H9 (cell line): ENCODE measurements around the gene PELI2. TPM values are rescaled to one million over a fixed set of nuclear protein-coding genes. Genes with fewer than 3 reads are reported as not detected.

Experiments used
- DNase-seq: peaks from one replicate; pipeline ENCODE4 v3.0.0-alpha.2; 2017
- H2AFZ ChIP-seq: one replicate; pipeline ENCODE4 v1.6.1; 2013; ENCODE audit warnings: mild to moderate bottlenecking, low read length, control low read depth, moderate library complexity
- H2AK5ac ChIP-seq: 2 replicates; pipeline ENCODE4 v1.6.1; 2013; ENCODE audit warnings: low read length, control low read depth, mixed read lengths; ENCODE audit not compliant: insufficient read length
- H2BK120ac ChIP-seq: one replicate; pipeline ENCODE4 v1.6.1; 2013; ENCODE audit warnings: low read depth, mild to moderate bottlenecking, low read length, control low read depth, inconsistent platforms; ENCODE audit not compliant: poor library complexity, severe bottlenecking
- H2BK12ac ChIP-seq: 2 replicates; pipeline ENCODE4 v1.6.1; 2013; ENCODE audit warnings: low read length, control low read depth, mixed read lengths, low read depth; ENCODE audit not compliant: insufficient read length
- H2BK15ac ChIP-seq: 2 replicates; pipeline ENCODE4 v1.6.1; 2013; ENCODE audit warnings: low read depth, low read length, control low read depth
- H2BK20ac ChIP-seq: one replicate; pipeline ENCODE4 v1.6.1; 2013; ENCODE audit warnings: low read depth, mild to moderate bottlenecking, low read length, control low read depth, inconsistent platforms; ENCODE audit not compliant: poor library complexity, severe bottlenecking
- H2BK5ac ChIP-seq: 2 replicates; pipeline ENCODE4 v1.6.1; 2013; ENCODE audit warnings: low read length, control low read depth, mixed read lengths; ENCODE audit not compliant: insufficient read length
- H3K14ac ChIP-seq: 2 replicates; pipeline ENCODE4 v1.6.1; 2013; ENCODE audit warnings: low read length, control low read depth; ENCODE audit not compliant: insufficient read depth
- H3K18ac ChIP-seq: 2 replicates; pipeline ENCODE4 v1.6.1; 2013; ENCODE audit warnings: low read depth, mild to moderate bottlenecking, mixed read lengths, low read length, control low read depth; ENCODE audit not compliant: insufficient read length
- H3K23ac ChIP-seq: 2 replicates; pipeline ENCODE4 v1.6.1; 2013; ENCODE audit warnings: low read length, control low read depth, mixed read lengths, low read depth; ENCODE audit not compliant: insufficient read length
- H3K23me2 ChIP-seq: 2 replicates; pipeline ENCODE4 v1.6.1; 2013; ENCODE audit warnings: low read depth, mild to moderate bottlenecking, mixed read lengths, low read length, control low read depth; ENCODE audit not compliant: insufficient read length, poor library complexity, severe bottlenecking
- H3K27ac ChIP-seq: 2 replicates; pipeline ENCODE4 v1.5.1; 2013; ENCODE audit warnings: low read length, control low read depth, mixed read lengths, low read depth; ENCODE audit not compliant: insufficient read length
- H3K27me3 ChIP-seq: 2 replicates; pipeline ENCODE4 v1.6.1; 2013; ENCODE audit warnings: low read length, control low read depth, inconsistent platforms; ENCODE audit not compliant: insufficient read depth
- H3K4ac ChIP-seq: 2 replicates; pipeline ENCODE4 v1.6.1; 2013; ENCODE audit warnings: low read depth, mild to moderate bottlenecking, control low read depth, inconsistent platforms, low read length, moderate library complexity
- H3K4me1 ChIP-seq: 2 replicates; pipeline ENCODE4 v1.6.1; 2013; ENCODE audit warnings: low read length, control low read depth, inconsistent platforms; ENCODE audit not compliant: insufficient read depth
- H3K4me2 ChIP-seq: 2 replicates; pipeline ENCODE4 v1.6.1; 2013; ENCODE audit warnings: low read length, control low read depth, mixed read lengths; ENCODE audit not compliant: insufficient read length, insufficient read depth
- H3K56ac ChIP-seq: 2 replicates; pipeline ENCODE4 v1.6.1; 2013; ENCODE audit warnings: low read depth, mild to moderate bottlenecking, mixed read lengths, low read length, control low read depth; ENCODE audit not compliant: insufficient read length
- H3K79me1 ChIP-seq: 2 replicates; pipeline ENCODE4 v1.6.1; 2013; ENCODE audit warnings: low read depth, mild to moderate bottlenecking, moderate library complexity, low read length, control low read depth, inconsistent platforms; ENCODE audit not compliant: insufficient read depth, poor library complexity, severe bottlenecking
- H3K79me2 ChIP-seq: 2 replicates; pipeline ENCODE4 v1.6.1; 2013; ENCODE audit warnings: low read length, control low read depth, inconsistent platforms; ENCODE audit not compliant: insufficient read depth
- H3K9ac ChIP-seq: 2 replicates; pipeline ENCODE4 v1.6.1; 2013; ENCODE audit warnings: low read length, control low read depth, mixed read lengths; ENCODE audit not compliant: insufficient read length; ENCODE audit errors: extremely low read depth
- H3K9me3 ChIP-seq: one replicate; pipeline ENCODE4 v1.6.1; 2013; ENCODE audit warnings: low read depth, low read length, inconsistent platforms; ENCODE audit not compliant: control insufficient read depth
- H3T11ph ChIP-seq: one replicate; pipeline ENCODE4 v1.6.1; 2013; ENCODE audit warnings: mild to moderate bottlenecking, low read length, control low read depth, inconsistent platforms
- H4K20me1 ChIP-seq: one replicate; pipeline ENCODE4 v1.6.1; 2013; ENCODE audit not compliant: control insufficient read depth, insufficient read length, insufficient read depth
- H4K5ac ChIP-seq: 2 replicates; pipeline ENCODE4 v1.6.1; 2013; ENCODE audit warnings: low read depth, mild to moderate bottlenecking, mixed read lengths, low read length, control low read depth; ENCODE audit not compliant: insufficient read length
- H4K8ac ChIP-seq: replicated peaks from 2 replicates; pipeline ENCODE4 v1.6.1; 2013; ENCODE audit warnings: low read length, control low read depth, mixed read lengths, low read depth; ENCODE audit not compliant: insufficient read length
- H4K91ac ChIP-seq: 2 replicates; pipeline ENCODE4 v1.6.1; 2013; ENCODE audit warnings: low read depth, mild to moderate bottlenecking, moderate library complexity, mixed read lengths, low read length, control low read depth; ENCODE audit not compliant: insufficient read length
- H3K27ac Mint-ChIP-seq, 3 experiments: 2 replicates in 2 of 3; 3 replicates in 1 of 3; pipeline ENCODE4 v1.8.0; 2020 to 2021; ENCODE audit warnings: mixed read lengths in 3 of 3, mild to moderate bottlenecking in 1 of 3, moderate library complexity in 1 of 3
- H3K27me3 Mint-ChIP-seq: 2 replicates; pipeline ENCODE4 v1.8.0; 2021; ENCODE audit warnings: low read depth, mild to moderate bottlenecking, moderate library complexity, mixed read lengths
- H3K36me3 Mint-ChIP-seq, 3 experiments: 2 replicates in 2 of 3; 3 replicates in 1 of 3; pipeline ENCODE4 v1.8.0; 2020 to 2021; ENCODE audit warnings: low read depth in 3 of 3, mixed read lengths in 3 of 3; ENCODE audit not compliant: insufficient read depth in 1 of 3
- H3K4me1 Mint-ChIP-seq, 2 experiments: 2 replicates each; pipeline ENCODE4 v1.8.0; 2020; ENCODE audit warnings: mixed read lengths in 2 of 2
- H3K4me3 Mint-ChIP-seq, 2 experiments: 2 replicates in 1 of 2; 3 replicates in 1 of 2; pipeline ENCODE4 v1.8.0; 2020 to 2021; ENCODE audit warnings: mild to moderate bottlenecking in 2 of 2, mixed read lengths in 2 of 2, moderate library complexity in 1 of 2
- H3K9me3 Mint-ChIP-seq, 2 experiments: 2 replicates in 1 of 2; 3 replicates in 1 of 2; pipeline ENCODE4 v1.8.0; 2020; ENCODE audit warnings: mild to moderate bottlenecking in 2 of 2, mixed read lengths in 2 of 2, moderate library complexity in 1 of 2
- CTCF ChIP-seq: fragments of 200-600 bp; sonication (generic); conservative IDR thresholded peaks from 3 replicates; pipeline ENCODE4 v1.8.0; 2021; ENCODE audit warnings: antibody characterized with exemption, mild to moderate bottlenecking
- WGBS: extraction: QIAGEN DNeasy Blood & Tissue Kit; methylation state at CpG from one replicate; pipeline ENCODE4 v1.1.7; 2013; ENCODE audit warnings: missing lambda C conversion rate, low lambda C conversion rate, mixed read lengths; ENCODE audit not compliant: insufficient read length; ENCODE audit errors: extremely low coverage; 5-methylcytosine and 5-hydroxymethylcytosine counted together
- total RNA-seq: library from RNA; stranded (reverse); gene quantifications from 2 replicates; pipeline ENCODE4 v1.2.1, GENCODE V29; 2021

Gene PELI2
- total RNA-seq, 1 experiment from 2014 or later, result 18.0 TPM

GRCh38 chr14:56195223-56195622 is 77.0 kb downstream of the PELI2 start:
- Histone ChIP-seq H3K56ac (no peak overlapping the region), H2AFZ (no peak overlapping the region), H2BK20ac (no peak overlapping the region), H4K5ac (no peak overlapping the region), H3K4me1 (no peaks in the 10 kb centered on the region), H2BK5ac (no peak overlapping the region), H3K18ac (no peak overlapping the region), H3K79me1 (no peaks in the 10 kb centered on the region), H3K9me3 (no peaks in the 10 kb centered on the region), H4K20me1 (no peaks in the 10 kb centered on the region), H4K8ac (no peak overlapping the region), H3K79me2 (peaks cover 2% of the 10 kb centered on the region; the same call in 1 of the 2 replicates), H3K27me3 (no peaks in the 10 kb centered on the region), H3K9ac (no peak overlapping the region), H2AK5ac (no peak overlapping the region), H3T11ph (no peak overlapping the region), H2BK12ac (no peak overlapping the region), H2BK15ac (no peak overlapping the region), H3K27ac (no peak overlapping the region), H2BK120ac (no peak overlapping the region), H3K4me2 (no peak overlapping the region), H3K4ac (no peak overlapping the region), H3K14ac (no peak overlapping the region), H3K23me2 (no peaks in the 10 kb centered on the region), H4K91ac (no peak overlapping the region), H3K23ac (no peak overlapping the region)
- DNase-seq, result no peak
- H3K27ac Mint-ChIP-seq, result 0 out of 7 replicates have a peak overlapping the region, but pooled peaks of 1 of the 3 experiments have one; percentile 12
- H3K27me3 Mint-ChIP-seq, result no peaks in the 10 kb centered on the region
- no peaks in the 10 kb centered on the region; a peak in 1 of 5 replicates for H3K9me3 Mint-ChIP-seq
- H3K36me3 Mint-ChIP-seq, result peaks cover 0 to 4% (median 3%) of the 10 kb centered on the region in 3 experiments; a peak in 3 of 7 replicates
- peaks cover 7 to 18% of the 10 kb centered on the region in 2 experiments; a peak in 3 of 4 replicates for H3K4me1 Mint-ChIP-seq
- TF ChIP-seq CTCF, result no peak
- no CpG with 5 or more reads among the region's 5 CpGs for WGBS
- H3K4me3 Mint-ChIP-seq, result no peak overlapping the region
